Stimulated activated naive CD8-positive, alpha-beta T cell treated with anti-CD3 and anti-CD28 coated beads, Interleukin-15, Interleukin-2, amounts not matched to agents 100 ng/mL and 50 ng/mL, for 24 hours (primary cell): ENCODE results near the gene CYTH4.
"Not testable (repeated sequence)": the region's sequence is repeated elsewhere in the genome, so short reads cannot be mapped to it uniquely, and the experiment has no call there.

ENCODE experiments used
- H3K27ac Mint-ChIP-seq: one replicate; pipeline ENCODE4 v1.8.0; 2021; ENCODE audit warnings: mild to moderate bottlenecking, mixed read lengths
- H3K27me3 Mint-ChIP-seq: one replicate; pipeline ENCODE4 v1.8.0; 2021; ENCODE audit warnings: mixed read lengths
- H3K36me3 Mint-ChIP-seq: one replicate; pipeline ENCODE4 v1.8.0; 2021; ENCODE audit warnings: low read depth, mixed read lengths
- H3K4me1 Mint-ChIP-seq: one replicate; pipeline ENCODE4 v1.8.0; 2021; ENCODE audit warnings: low read depth, mixed read lengths
- H3K4me3 Mint-ChIP-seq: one replicate; pipeline ENCODE4 v1.8.0; 2021; ENCODE audit warnings: mild to moderate bottlenecking, mixed read lengths
- H3K9me3 Mint-ChIP-seq: one replicate; pipeline ENCODE4 v1.8.0; 2021; ENCODE audit warnings: mixed read lengths

The CYTH4 gene, protein sequence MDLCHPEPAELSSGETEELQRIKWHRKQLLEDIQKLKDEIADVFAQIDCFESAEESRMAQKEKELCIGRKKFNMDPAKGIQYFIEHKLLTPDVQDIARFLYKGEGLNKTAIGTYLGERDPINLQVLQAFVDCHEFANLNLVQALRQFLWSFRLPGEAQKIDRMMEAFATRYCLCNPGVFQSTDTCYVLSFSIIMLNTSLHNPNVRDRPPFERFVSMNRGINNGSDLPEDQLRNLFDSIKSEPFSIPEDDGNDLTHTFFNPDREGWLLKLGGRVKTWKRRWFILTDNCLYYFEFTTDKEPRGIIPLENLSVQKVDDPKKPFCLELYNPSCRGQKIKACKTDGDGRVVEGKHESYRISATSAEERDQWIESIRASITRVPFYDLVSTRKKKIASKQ

DNA sequence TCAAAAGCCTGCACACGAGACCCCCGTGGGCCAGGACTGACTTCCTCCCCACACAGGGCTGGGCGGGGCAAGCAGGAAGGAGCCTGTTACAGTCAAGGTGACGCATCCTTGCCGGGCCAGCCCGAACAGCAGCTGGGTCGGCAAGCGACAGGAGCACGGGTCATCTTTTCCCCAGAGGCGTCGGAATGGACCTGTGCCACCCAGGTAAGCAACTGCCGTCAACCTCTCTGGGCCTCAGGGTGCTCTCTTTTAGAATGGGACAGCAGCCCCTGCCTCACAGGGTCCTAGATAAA is at the start of gene CYTH4:
Gene CYTH4, plus strand, starts transcription at position 124 of the 293 bp plus-strand sequence. Its CDS starts 62 bp downstream, at position 186.
- H3K4me3 Mint-ChIP-seq: peak within 1 kb of the TSS; percentile 91
- peak within 1 kb of the TSS; percentile 99 for H3K27ac Mint-ChIP-seq
- no peaks in the 10 kb centered on the region for H3K27me3 Mint-ChIP-seq
- peaks cover 82% of the 10 kb centered on the region for H3K4me1 Mint-ChIP-seq
- H3K9me3 Mint-ChIP-seq: no peaks in the 10 kb centered on the region
- peaks cover 3% of the 10 kb centered on the region for H3K36me3 Mint-ChIP-seq

DNA sequence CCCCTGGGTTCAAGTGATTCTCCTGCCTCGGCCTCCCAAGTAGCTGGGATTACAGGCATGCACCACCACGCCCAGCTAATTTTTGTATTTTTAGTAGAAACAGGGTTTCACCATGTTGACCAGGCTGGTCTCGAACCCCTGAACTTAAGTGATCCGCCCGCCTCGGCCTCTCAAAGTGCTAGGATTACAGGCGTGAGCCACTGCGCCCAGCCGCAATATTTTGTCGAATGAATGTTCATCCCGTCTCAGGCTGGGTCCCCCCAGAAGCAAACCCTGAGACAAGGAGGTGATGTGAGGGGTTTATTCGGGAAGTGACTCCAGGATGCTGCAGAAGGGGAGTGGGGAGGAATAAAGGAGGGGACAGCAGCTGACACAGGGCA is 48.9 kb upstream of the CYTH4 start:
- Mint-ChIP-seq H3K4me3 (peak overlapping the region; percentile 95), H3K4me1 (peaks cover 100% of the 10 kb centered on the region), H3K27ac (peak overlapping the region; percentile 92), H3K36me3 (peaks cover 88% of the 10 kb centered on the region)
- not testable (repeated sequence) for H3K27me3 Mint-ChIP-seq, H3K9me3 Mint-ChIP-seq

DNA sequence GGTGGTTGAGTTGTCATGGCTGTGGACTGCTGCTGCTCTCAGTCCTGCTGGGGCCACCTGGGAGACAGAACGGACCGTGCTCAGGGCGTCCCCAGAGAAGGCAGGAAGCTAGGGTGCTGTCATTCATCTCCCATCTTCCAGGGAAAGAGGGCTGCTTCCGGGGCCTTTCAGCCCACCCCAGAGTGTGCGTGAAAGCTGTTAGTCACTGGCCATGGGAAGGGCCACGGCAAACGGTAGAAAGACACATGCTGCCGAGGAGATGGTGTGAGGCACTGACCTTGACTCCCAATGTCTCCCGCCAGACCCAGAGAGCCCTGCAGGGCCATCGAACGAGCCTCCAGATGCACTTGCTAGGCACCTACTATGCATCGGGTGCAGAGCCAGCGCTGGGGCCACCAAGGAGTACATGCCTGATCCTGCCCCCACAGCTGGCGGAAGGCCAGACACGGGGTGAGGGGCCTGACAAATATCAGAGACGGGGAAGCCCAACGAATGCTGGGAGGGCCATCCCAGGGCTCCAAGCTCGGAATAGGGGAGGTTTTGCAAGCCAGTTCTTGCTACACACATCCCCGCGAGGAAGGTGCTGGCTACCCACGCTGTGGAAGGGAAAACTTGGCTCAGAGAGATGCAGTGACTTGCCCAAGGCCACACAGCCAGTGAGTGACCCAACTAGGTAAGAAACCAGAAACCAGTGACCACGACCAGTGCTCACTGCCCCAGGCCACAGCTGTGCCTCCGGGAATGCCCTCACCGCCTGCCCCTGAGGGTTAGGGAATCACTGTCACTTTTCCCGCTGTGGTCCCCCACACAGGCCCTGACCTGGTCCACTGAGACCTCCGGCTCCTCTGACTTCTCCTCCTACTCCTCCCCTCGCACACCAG is 48.3 kb upstream of the CYTH4 start:
- Mint-ChIP-seq H3K27ac (peak overlapping the region; percentile 92), H3K4me1 (peaks cover 100% of the 10 kb centered on the region), H3K27me3 (no peaks in the 10 kb centered on the region), H3K9me3 (no peaks in the 10 kb centered on the region), H3K36me3 (peaks cover 87% of the 10 kb centered on the region), H3K4me3 (peak overlapping the region; percentile 95)

DNA sequence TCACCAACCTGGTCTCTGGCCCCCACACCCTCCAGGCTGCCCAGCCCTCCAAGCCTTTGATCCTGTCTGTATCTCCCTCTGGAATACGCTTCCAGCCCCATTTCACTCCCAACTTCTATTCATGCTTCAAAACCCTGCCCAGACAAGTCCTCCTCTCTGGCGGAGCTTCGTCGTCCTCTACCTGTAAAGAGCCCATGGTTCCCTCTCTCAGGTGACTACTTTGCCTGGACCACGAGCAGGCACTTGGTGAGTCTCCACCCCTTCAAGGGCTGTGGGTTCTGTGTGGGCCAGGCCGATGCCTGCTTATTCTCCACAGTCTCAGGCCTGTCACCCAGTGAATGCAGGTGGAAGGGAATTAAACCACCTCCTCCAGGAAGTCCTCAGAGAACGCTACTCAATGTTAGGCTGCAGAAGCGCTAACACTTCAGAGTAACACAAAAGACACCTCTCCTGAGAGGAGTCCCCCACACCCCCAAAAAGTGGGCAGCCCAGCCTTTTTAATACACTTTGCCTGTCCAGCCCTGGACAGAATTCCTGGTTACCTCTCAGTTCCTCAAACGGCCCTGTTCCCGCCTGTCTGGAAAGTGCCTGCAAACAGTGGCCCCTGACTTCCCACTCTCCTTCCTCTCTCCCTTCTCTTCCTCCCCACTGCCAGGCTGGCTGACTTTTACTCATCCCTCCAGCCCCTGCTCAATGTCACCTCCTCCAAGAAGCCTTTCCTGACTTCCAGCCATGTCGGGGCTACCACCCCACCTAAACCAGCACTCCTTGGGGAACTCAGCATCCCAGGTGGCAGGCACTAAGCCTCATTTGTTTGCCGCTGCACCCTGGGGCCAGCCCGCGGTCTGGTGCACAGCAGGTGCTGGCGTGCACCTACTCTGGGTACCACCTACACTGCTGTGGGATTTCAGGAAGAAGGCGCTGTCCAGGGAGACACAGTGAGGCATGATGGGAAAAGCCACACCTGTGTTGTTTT is 47.3 kb upstream of the CYTH4 start:
- Mint-ChIP-seq H3K4me1 (peaks cover 100% of the 10 kb centered on the region), H3K27ac (peak overlapping the region; percentile 92), H3K27me3 (no peaks in the 10 kb centered on the region), H3K4me3 (peak overlapping the region; percentile 95), H3K36me3 (peaks cover 84% of the 10 kb centered on the region), H3K9me3 (no peaks in the 10 kb centered on the region)

DNA sequence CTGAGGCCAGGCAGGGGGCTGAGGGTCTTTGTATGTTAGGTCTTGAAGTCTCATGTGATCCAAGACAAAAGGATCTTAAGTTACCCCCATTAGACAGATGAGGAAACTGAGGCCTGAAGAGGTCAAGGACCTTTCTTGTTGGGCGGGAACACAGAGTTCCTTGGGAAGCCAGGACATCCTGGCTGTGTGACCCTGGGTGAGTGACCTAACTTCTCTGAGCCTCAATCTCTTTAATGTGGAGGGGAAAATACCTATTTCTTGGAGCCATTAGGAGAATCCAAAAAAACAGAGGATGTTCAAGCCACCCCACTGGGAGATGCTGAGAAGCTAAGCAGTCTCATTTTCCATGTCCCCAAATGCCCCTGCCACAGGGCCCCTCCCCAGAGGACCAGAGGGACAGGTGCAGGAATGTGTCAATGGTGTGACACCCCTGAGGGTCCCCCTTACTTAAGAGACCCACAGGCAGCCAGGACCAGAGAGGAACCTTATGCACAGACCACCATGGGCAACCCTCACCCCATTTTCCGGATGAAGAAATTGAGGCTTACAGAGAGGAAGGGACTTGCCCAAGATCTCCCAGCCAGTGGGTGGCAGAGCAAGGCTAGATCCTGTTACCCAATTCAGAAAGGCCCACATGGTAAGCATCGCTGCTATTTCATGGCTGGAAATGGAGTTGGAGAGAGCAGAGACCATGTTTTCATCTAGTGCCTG is 46.3 kb upstream of the CYTH4 start:
- H3K9me3 Mint-ChIP-seq: no peaks in the 10 kb centered on the region
- H3K4me1 Mint-ChIP-seq: peaks cover 100% of the 10 kb centered on the region
- H3K27ac Mint-ChIP-seq: peak overlapping the region; percentile 92
- H3K36me3 Mint-ChIP-seq: peaks cover 88% of the 10 kb centered on the region
- H3K4me3 Mint-ChIP-seq: peak overlapping the region; percentile 95
- H3K27me3 Mint-ChIP-seq: no peaks in the 10 kb centered on the region

DNA sequence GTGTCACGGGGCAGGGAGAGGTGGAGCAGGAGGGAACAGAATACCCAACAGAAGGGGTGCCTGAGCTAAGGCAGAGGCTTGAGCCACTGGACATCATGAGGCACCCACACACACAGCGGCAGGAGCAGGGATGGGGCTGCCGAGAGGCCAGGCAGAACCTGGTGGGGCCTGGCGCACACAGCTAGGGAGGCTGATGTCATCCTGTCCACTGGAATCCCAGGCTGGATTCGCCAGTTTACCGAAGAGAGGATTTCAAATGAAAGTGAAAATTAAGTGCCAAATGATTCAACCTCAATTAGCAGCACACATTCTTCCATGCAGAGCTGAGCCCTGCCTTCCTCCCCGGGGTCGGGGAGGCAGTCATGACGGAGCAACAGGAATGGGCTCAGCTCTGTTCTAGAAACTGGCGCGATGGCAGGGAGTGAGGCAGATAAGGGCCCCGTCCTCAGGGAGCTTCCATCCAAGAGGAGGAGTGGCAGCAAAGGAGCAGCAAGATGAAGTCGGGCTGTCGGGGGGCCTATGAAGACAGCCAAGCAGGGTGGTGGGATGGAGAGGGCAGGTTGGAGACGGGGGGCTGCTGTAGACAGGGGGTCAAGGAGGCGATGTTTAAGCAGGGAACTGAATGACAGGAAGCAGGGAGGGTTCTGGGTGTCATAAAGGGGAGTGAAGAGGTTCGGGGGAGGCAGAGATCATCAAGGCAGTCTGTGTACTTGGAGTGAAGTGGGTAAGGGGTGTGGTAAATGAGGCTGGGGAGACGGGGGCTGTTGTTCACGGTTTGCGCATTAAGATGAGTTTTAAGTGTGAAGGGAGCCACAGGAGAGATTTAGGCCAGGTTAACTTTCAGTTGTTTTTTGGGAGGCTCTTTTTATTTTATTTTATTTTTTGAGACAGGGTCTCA is 44.7 kb upstream of the CYTH4 start:
- no peaks in the 10 kb centered on the region for H3K27me3 Mint-ChIP-seq
- peaks cover 95% of the 10 kb centered on the region for H3K4me1 Mint-ChIP-seq
- H3K9me3 Mint-ChIP-seq: no peaks in the 10 kb centered on the region
- peak overlapping the region; percentile 95 for H3K4me3 Mint-ChIP-seq
- H3K27ac Mint-ChIP-seq: peak overlapping the region; percentile 92
- peaks cover 85% of the 10 kb centered on the region for H3K36me3 Mint-ChIP-seq

DNA sequence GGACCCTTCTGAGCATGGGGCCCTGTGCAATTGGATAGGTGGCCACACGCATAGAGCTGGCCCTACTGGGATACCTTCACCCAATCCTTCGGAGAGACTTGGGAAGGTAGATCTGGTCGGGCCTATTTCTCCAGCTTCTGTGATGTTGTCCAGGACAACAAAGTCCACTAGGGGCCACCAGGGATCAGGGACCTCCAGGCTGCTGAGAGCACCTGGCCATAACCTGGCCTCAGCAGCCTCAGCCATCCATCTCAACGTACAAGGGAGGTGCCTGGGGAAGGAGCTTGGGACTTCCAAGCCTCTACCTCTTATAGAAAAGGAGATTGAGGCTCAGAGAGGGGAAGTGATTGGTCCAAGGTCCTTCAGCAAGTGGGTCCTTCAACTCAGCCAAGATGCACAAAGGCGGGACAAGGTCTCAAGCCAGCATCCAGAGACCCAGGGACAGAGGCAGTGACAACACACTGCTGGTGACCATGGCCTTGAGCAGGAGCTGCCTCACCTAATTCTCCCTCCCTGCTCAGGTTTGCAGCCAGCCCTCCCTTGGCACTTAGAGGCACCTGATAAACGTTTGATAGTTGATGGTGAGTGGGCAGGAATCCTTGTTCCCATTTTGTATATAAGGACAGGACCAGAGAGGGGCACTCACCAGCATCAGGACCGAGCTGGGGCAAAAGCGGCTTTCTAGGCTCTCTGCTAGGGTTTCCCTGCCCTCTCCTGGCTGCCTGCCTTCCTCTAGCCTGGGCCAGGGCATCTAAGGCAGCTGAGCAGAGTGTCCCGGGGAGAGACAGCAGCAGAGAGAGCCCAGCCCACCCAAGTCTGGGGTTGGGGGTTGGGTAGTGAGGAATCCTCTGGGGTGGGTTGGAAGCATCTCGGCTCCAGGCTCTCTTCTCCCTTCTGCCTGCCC is 42.7 kb upstream of the CYTH4 start:
- H3K36me3 Mint-ChIP-seq: peaks cover 69% of the 10 kb centered on the region
- peak overlapping the region; percentile 94 for H3K27ac Mint-ChIP-seq
- H3K4me3 Mint-ChIP-seq: peak overlapping the region; percentile 95
- peaks cover 79% of the 10 kb centered on the region for H3K4me1 Mint-ChIP-seq
- no peaks in the 10 kb centered on the region for H3K27me3 Mint-ChIP-seq
- H3K9me3 Mint-ChIP-seq: no peaks in the 10 kb centered on the region

DNA sequence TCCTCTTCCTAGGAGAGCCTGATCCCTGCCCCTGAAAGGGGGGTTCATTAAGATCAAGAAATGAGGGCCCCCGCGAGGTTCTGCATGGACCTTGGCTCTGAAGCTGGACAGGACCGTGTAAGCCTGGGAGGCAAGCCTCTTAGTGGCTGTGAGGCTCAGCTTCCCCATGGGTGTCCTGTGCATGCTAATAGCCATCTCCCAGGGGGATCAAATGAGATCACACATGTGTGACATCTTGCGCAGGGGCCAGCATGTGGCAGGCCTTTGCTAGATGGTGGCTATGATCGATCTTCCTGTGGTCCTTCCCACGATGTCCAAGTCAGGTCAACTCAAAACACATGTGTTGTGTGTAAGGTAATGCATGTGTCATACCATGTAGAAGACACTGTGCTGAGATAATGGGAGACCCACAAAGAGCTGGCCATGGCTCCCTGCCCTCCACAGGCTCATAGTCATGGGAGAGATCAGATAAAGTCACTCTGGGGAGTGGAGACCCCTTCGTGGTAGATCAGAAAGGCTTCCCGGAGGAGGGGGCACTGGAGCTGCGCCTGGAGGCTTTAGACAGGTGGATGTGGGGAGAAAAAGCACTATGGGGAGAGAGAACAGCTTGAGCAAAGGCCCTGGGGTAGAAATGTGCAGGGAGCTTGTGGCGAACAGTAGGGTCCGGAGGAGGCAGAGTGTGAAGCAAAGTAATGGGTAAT is 41.9 kb upstream of the CYTH4 start:
- Mint-ChIP-seq H3K9me3 (no peaks in the 10 kb centered on the region), H3K36me3 (peaks cover 62% of the 10 kb centered on the region), H3K27ac (peak overlapping the region; percentile 94), H3K27me3 (no peaks in the 10 kb centered on the region), H3K4me3 (peak overlapping the region; percentile 95), H3K4me1 (peaks cover 78% of the 10 kb centered on the region)

DNA sequence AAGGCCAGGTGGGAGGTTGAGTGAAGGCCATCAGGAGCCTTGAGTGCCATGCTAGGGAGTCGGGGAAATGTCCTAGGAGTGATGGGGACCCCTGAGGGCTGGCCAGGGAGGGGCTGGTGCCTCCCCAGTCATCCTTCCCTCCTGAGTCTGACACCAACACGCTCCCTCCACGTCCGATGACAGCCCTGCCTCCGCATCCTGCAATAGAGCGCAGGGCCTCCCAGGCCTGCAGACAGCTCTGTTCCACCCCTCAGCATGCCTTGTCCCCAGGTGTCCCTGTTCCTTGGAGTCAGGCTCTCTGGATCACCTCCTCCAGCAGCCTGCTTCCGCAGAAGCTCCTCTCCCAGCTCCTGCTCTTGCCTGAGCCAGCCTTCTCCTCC is 41.4 kb upstream of the CYTH4 start:
- Mint-ChIP-seq H3K36me3 (peaks cover 58% of the 10 kb centered on the region), H3K4me3 (peak overlapping the region; percentile 95), H3K4me1 (peaks cover 76% of the 10 kb centered on the region), H3K9me3 (no peaks in the 10 kb centered on the region), H3K27ac (peak overlapping the region; percentile 94), H3K27me3 (no peaks in the 10 kb centered on the region)

DNA sequence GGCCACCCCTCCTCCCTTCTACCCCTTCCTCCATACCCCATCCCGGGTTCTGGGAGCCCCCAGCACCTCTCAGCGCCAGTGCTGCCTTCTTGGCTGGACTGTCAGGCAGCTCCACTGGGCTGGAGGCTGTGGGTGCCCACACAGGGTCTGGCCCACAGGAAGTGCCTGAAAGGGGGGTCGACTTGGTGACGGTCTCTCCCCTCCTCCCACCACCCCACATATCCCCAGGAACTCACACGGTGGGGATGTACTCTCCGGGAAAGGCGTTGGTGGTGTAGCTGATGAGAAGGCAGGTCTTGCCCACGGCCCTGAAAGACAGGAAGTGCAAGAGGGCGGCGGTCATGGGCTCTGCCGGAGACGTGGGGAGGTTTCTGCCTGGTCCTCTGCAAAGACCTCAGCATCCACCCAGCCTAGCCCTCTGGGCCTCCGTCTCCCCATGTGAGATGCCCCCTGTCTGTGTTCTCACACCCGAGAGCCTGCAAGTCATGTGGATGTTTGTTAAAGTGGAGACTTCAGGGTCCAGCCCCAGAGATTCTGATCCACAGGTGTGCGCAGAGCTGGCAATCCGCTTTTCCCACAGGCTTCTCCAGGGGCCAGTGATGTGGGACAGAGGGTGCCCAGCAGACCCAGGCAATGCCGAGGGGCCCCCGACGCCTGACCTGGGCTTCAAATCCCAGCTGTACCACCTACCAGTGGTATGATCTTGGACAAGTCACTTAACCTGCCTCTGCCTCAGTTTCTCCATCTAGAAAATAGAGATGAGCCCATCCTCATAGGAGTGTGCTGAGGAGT is 40.8 kb upstream of the CYTH4 start:
- H3K27me3 Mint-ChIP-seq: no peaks in the 10 kb centered on the region
- H3K4me1 Mint-ChIP-seq: peaks cover 69% of the 10 kb centered on the region
- H3K9me3 Mint-ChIP-seq: no peaks in the 10 kb centered on the region
- peaks cover 52% of the 10 kb centered on the region for H3K36me3 Mint-ChIP-seq
- peak overlapping the region; percentile 94 for H3K27ac Mint-ChIP-seq
- H3K4me3 Mint-ChIP-seq: peak overlapping the region; percentile 95

DNA sequence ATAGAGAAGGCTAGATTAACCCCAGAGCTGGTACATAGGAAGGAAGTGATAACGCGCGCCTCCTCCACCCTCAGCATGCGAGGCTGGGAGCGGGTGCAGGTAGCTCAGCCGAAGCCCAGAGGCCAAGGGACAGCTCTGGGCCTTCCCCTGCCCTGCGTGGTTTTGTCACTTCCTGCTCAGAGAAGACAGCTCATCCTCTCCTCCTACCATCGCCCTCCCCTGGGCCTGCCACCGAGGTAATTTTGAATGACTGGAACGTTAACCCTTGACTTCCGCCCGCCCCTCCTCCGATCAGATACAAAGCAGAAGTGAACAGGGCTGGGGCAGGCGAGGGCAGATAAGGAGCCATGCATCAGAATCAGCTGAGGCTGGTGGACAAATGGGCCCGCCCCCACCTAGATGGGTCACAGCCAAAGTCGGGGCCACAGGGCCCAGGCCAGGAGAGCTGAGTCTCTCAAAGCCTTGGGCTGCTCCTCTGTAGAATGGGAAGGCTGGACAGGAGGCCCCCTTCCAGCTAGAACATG is 39.9 kb upstream of the CYTH4 start:
- no peaks in the 10 kb centered on the region for H3K9me3 Mint-ChIP-seq
- peaks cover 45% of the 10 kb centered on the region for H3K36me3 Mint-ChIP-seq
- H3K4me3 Mint-ChIP-seq: peak overlapping the region; percentile 95
- peaks cover 60% of the 10 kb centered on the region for H3K4me1 Mint-ChIP-seq
- H3K27me3 Mint-ChIP-seq: no peaks in the 10 kb centered on the region
- H3K27ac Mint-ChIP-seq: peak overlapping the region; percentile 94
